HEK293 (cell line): Measurements from ENCODE around the gene LFNG.

ENCODE experiments used
- CTCF ChIA-PET: fragments of 350-600 bp; formaldehyde crosslinking; extraction: SDS; loops from one replicate; lab custom pipeline; 2021; ENCODE audit warnings: antibody characterized with exemption; lab: Yijun Ruan, JAX
- POLR2A ChIA-PET: fragments of 300-600 bp; formaldehyde crosslinking; extraction: SDS; loops from one replicate; lab custom pipeline; 2020; ENCODE audit warnings: antibody characterized with exemption, inconsistent platforms; lab: Yijun Ruan, JAX
- H3K27ac ChIP-seq: fragments of 200-500 bp; sonication (Bioruptor generic); 2 replicates; pipeline ENCODE4 v1.5.1; 2014; ENCODE audit warnings: low read depth, low read length, control low read depth, inconsistent platforms; ENCODE audit errors: extremely low read depth
- H3K36me3 ChIP-seq, 2 experiments: fragments of 200-500 bp in 1 of 2; sonication (Bioruptor generic) in 1 of 2; 1 replicate in 1 of 2; 2 replicates in 1 of 2; pipeline ENCODE4 v1.5.1; 2014 to 2017; ENCODE audit warnings: inconsistent platforms in 2 of 2, low read length in 2 of 2; ENCODE audit not compliant: control insufficient read depth in 2 of 2, insufficient read depth in 1 of 2
- H3K4me1 ChIP-seq: fragments of 200-500 bp; sonication (Bioruptor generic); 2 replicates; pipeline ENCODE4 v1.5.1; 2014; ENCODE audit warnings: mild to moderate bottlenecking, low read length, inconsistent platforms; ENCODE audit not compliant: control insufficient read depth, insufficient read depth
- H3K4me3 ChIP-seq: 2 replicates; pipeline ENCODE4 v1.5.1; 2011; ENCODE audit warnings: low read depth, mild to moderate bottlenecking, control low read depth, low read length, moderate library complexity
- H3K9me3 ChIP-seq: fragments of 200-500 bp; sonication (Bioruptor generic); 2 replicates; pipeline ENCODE4 v1.5.1; 2014; ENCODE audit warnings: low read depth, low read length, inconsistent platforms; ENCODE audit not compliant: control insufficient read depth, insufficient read depth
- KLF16 ChIP-seq: fragments of 450-650 bp; formaldehyde crosslinking; IDR thresholded peaks from 2 replicates; pipeline ENCODE4 v1.5.1; 2017; ENCODE audit warnings: missing biosample characterization, missing genetic modification characterization
- OSR2 ChIP-seq: fragments of 450-650 bp; formaldehyde crosslinking; IDR thresholded peaks from 2 replicates; pipeline ENCODE4 v1.5.1; 2016; ENCODE audit warnings: missing biosample characterization, missing genetic modification characterization
- SCRT1 ChIP-seq: fragments of 450-650 bp; formaldehyde crosslinking; IDR thresholded peaks from 2 replicates; pipeline ENCODE4 v1.5.1; 2016; ENCODE audit warnings: missing biosample characterization, missing genetic modification characterization, borderline replicate concordance
- SCRT2 ChIP-seq: fragments of 450-650 bp; formaldehyde crosslinking; IDR thresholded peaks from 2 replicates; pipeline ENCODE4 v1.5.1; 2016; ENCODE audit warnings: missing biosample characterization, missing genetic modification characterization
- SP2 ChIP-seq: fragments of 450-650 bp; formaldehyde crosslinking; IDR thresholded peaks from 2 replicates; pipeline ENCODE4 v1.5.1; 2016; ENCODE audit warnings: missing biosample characterization, missing genetic modification characterization
- SP7 ChIP-seq: fragments of 450-650 bp; formaldehyde crosslinking; IDR thresholded peaks from 2 replicates; pipeline ENCODE4 v1.5.1; 2016; ENCODE audit warnings: missing biosample characterization, missing genetic modification characterization
- ZBTB17 ChIP-seq: fragments of 450-650 bp; formaldehyde crosslinking; IDR thresholded peaks from 2 replicates; pipeline ENCODE4 v1.5.1; 2016; ENCODE audit warnings: missing biosample characterization, missing genetic modification characterization
- ZBTB20 ChIP-seq: fragments of 450-650 bp; formaldehyde crosslinking; IDR thresholded peaks from 2 replicates; pipeline ENCODE4 v1.5.1; 2016; ENCODE audit warnings: missing biosample characterization, missing genetic modification characterization
- ZBTB8A ChIP-seq: fragments of 450-650 bp; formaldehyde crosslinking; IDR thresholded peaks from 2 replicates; pipeline ENCODE4 v1.5.1; 2016; ENCODE audit warnings: missing biosample characterization, missing genetic modification characterization
- ZEB2 ChIP-seq: fragments of 450-650 bp; formaldehyde crosslinking; IDR thresholded peaks from 2 replicates; pipeline ENCODE4 v1.5.1; 2016; ENCODE audit warnings: missing biosample characterization, missing genetic modification characterization
- ZFHX2 ChIP-seq: fragments of 450-650 bp; formaldehyde crosslinking; conservative IDR thresholded peaks from 2 replicates; pipeline ENCODE4 v1.5.1; 2016; ENCODE audit warnings: missing biosample characterization, missing genetic modification characterization
- ZNF169 ChIP-seq: fragments of 450-650 bp; formaldehyde crosslinking; IDR thresholded peaks from 2 replicates; pipeline ENCODE4 v1.5.1; 2016; ENCODE audit warnings: missing biosample characterization, missing genetic modification characterization
- ZNF335 ChIP-seq: fragments of 450-650 bp; formaldehyde crosslinking; conservative IDR thresholded peaks from 2 replicates; pipeline ENCODE4 v1.5.1; 2016; ENCODE audit warnings: missing biosample characterization, missing genetic modification characterization
- ZNF366 ChIP-seq: fragments of 450-650 bp; formaldehyde crosslinking; conservative IDR thresholded peaks from 2 replicates; pipeline ENCODE4 v1.5.1; 2016; ENCODE audit warnings: missing biosample characterization, missing genetic modification characterization
- ZNF544 ChIP-seq: fragments of 450-650 bp; formaldehyde crosslinking; IDR thresholded peaks from 2 replicates; pipeline ENCODE4 v1.5.0; 2017; ENCODE audit warnings: missing biosample characterization, missing genetic modification characterization
- ZNF596 ChIP-seq: fragments of 450-650 bp; IDR thresholded peaks from 2 replicates; pipeline ENCODE4 v1.5.0; 2018; ENCODE audit warnings: missing biosample characterization, mild to moderate bottlenecking, missing genetic modification characterization, moderate library complexity
- ZNF600 ChIP-seq: fragments of 450-650 bp; formaldehyde crosslinking; IDR thresholded peaks from 2 replicates; pipeline ENCODE4 v1.5.1; 2016; ENCODE audit warnings: missing biosample characterization, missing genetic modification characterization
- ZNF629 ChIP-seq: fragments of 450-650 bp; formaldehyde crosslinking; IDR thresholded peaks from 2 replicates; pipeline ENCODE4 v1.5.1; 2017; ENCODE audit warnings: missing biosample characterization, missing genetic modification characterization
- ZNF768 ChIP-seq: fragments of 450-650 bp; formaldehyde crosslinking; IDR thresholded peaks from 2 replicates; pipeline ENCODE4 v1.5.1; 2018; ENCODE audit warnings: missing biosample characterization, mild to moderate bottlenecking, missing genetic modification characterization
- ZNF792 ChIP-seq: fragments of 450-650 bp; formaldehyde crosslinking; IDR thresholded peaks from 2 replicates; pipeline ENCODE4 v1.5.1; 2016; ENCODE audit warnings: missing biosample characterization, missing genetic modification characterization
- ZSCAN30 ChIP-seq: fragments of 450-650 bp; IDR thresholded peaks from 2 replicates; pipeline ENCODE4 v1.5.1; 2018; ENCODE audit warnings: missing biosample characterization, mild to moderate bottlenecking, missing genetic modification characterization, moderate library complexity
- TF ChIP-seq, protein P1 (sequence below): fragments of 450-650 bp; formaldehyde crosslinking; IDR thresholded peaks from 2 replicates; pipeline ENCODE4 v1.5.1; 2016; ENCODE audit warnings: missing biosample characterization, missing genetic modification characterization, low read depth
- TF ChIP-seq, protein P2 (sequence below): fragments of 450-650 bp; formaldehyde crosslinking; IDR thresholded peaks from 2 replicates; pipeline ENCODE4 v1.5.1; 2017; ENCODE audit warnings: missing biosample characterization, missing genetic modification characterization
- TF ChIP-seq, protein P3 (sequence below): fragments of 450-650 bp; formaldehyde crosslinking; IDR thresholded peaks from 2 replicates; pipeline ENCODE4 v1.5.1; 2016; ENCODE audit warnings: missing biosample characterization, missing genetic modification characterization

Gene LFNG

GRCh38 chr7:2553108-2553507 is 33.5 kb downstream of the LFNG start:
- Histone ChIP-seq H3K36me3 (peaks cover 22 to 39% of the 10 kb centered on the region in 2 experiments), H3K27ac (no peak overlapping the region), H3K4me1 (peaks cover 2% of the 10 kb centered on the region; the same call in 1 of the 2 replicates), H3K9me3 (no peaks in the 10 kb centered on the region), H3K4me3 (no peak overlapping the region)
- ChIA-PET POLR2A (no interaction called here), CTCF (interaction anchor here (0.6 to 1.0 kb wide), 4 partner anchors 10 to 88 kb away, joined by 3 to 5 read pairs (median 4); no protein-coding TSS in a partner anchor)
- peak; percentile 42; the same call in 1 of the 2 replicates for TF ChIP-seq ZNF629 (tag by site-specific recombination)
- TF ChIP-seq SP7 (tag by site-specific recombination): peak; percentile 72
- TF ChIP-seq ZNF544 (tag by site-specific recombination): no peak
- TF ChIP-seq, protein P1, sequence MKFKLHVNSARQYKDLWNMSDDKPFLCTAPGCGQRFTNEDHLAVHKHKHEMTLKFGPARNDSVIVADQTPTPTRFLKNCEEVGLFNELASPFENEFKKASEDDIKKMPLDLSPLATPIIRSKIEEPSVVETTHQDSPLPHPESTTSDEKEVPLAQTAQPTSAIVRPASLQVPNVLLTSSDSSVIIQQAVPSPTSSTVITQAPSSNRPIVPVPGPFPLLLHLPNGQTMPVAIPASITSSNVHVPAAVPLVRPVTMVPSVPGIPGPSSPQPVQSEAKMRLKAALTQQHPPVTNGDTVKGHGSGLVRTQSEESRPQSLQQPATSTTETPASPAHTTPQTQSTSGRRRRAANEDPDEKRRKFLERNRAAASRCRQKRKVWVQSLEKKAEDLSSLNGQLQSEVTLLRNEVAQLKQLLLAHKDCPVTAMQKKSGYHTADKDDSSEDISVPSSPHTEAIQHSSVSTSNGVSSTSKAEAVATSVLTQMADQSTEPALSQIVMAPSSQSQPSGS (tag by site-specific recombination): peak; percentile 37; the same call in 1 of the 2 replicates
- no peak for TF ChIP-seq ZNF596 (tag by site-specific recombination)
- peak; percentile 28; the same call in 1 of the 2 replicates for TF ChIP-seq ZEB2 (tag by site-specific recombination)
- TF ChIP-seq, protein P2, sequence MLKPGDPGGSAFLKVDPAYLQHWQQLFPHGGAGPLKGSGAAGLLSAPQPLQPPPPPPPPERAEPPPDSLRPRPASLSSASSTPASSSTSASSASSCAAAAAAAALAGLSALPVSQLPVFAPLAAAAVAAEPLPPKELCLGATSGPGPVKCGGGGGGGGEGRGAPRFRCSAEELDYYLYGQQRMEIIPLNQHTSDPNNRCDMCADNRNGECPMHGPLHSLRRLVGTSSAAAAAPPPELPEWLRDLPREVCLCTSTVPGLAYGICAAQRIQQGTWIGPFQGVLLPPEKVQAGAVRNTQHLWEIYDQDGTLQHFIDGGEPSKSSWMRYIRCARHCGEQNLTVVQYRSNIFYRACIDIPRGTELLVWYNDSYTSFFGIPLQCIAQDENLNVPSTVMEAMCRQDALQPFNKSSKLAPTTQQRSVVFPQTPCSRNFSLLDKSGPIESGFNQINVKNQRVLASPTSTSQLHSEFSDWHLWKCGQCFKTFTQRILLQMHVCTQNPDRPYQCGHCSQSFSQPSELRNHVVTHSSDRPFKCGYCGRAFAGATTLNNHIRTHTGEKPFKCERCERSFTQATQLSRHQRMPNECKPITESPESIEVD (tag by site-specific recombination): peak; percentile 77
- no peak for TF ChIP-seq KLF16
- TF ChIP-seq ZNF768 (tag by site-specific recombination): no peak

GRCh38 chr7:2553831-2554581 is 34.4 kb downstream of the LFNG start:
- Histone ChIP-seq H3K36me3 (peaks cover 20 to 31% of the 10 kb centered on the region in 2 experiments), H3K9me3 (no peaks in the 10 kb centered on the region), H3K27ac (no peak overlapping the region), H3K4me1 (peaks cover 2% of the 10 kb centered on the region; the same call in 1 of the 2 replicates), H3K4me3 (peak overlapping the region; percentile 88)
- POLR2A ChIA-PET: interaction anchor here (0.5 kb wide), 1 partner anchor 157 kb away, joined by 5 read pairs; no protein-coding TSS in a partner anchor
- CTCF ChIA-PET: interaction anchor here (0.6 to 1.0 kb wide), 5 partner anchors 18 to 993 kb away, joined by 3 to 5 read pairs (median 4); no protein-coding TSS in a partner anchor
- TF ChIP-seq ZSCAN30 (tag by site-specific recombination) (no peak), ZFHX2 (tag by site-specific recombination) (no peak), ZNF600 (peak; percentile 55; the same call in 1 of the 2 replicates), ZBTB17 (peak; percentile 78), ZNF792 (tag by site-specific recombination) (no peak), ZNF366 (tag by site-specific recombination) (0 out of 2 replicates have a peak, but pooled peaks have one; percentile 13), SP2 (peak; percentile 59), ZNF335 (tag by site-specific recombination) (0 out of 2 replicates have a peak, but pooled peaks have one; percentile 17), ZNF169 (tag by site-specific recombination) (no peak), OSR2 (tag by site-specific recombination) (peak; percentile 6; the same call in 1 of the 2 replicates), ZBTB20 (tag by site-specific recombination) (no peak), SCRT2 (peak; percentile 74), ZBTB8A (tag by site-specific recombination) (peak; percentile 26; the same call in 1 of the 2 replicates), SCRT1 (0 out of 2 replicates have a peak, but pooled peaks have one; percentile 7)
- TF ChIP-seq, protein P3, sequence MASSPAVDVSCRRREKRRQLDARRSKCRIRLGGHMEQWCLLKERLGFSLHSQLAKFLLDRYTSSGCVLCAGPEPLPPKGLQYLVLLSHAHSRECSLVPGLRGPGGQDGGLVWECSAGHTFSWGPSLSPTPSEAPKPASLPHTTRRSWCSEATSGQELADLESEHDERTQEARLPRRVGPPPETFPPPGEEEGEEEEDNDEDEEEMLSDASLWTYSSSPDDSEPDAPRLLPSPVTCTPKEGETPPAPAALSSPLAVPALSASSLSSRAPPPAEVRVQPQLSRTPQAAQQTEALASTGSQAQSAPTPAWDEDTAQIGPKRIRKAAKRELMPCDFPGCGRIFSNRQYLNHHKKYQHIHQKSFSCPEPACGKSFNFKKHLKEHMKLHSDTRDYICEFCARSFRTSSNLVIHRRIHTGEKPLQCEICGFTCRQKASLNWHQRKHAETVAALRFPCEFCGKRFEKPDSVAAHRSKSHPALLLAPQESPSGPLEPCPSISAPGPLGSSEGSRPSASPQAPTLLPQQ (tag by site-specific recombination): no peak
